Neural progenitor cell (in vitro differentiated cells): Measurements from ENCODE around the gene CHSY3. TPM values are rescaled to one million over a fixed set of nuclear protein-coding genes. Genes with fewer than 3 reads are reported as not detected.

Experiments
- DNase-seq: peaks from one replicate; pipeline ENCODE4 v3.0.0-alpha.2; 2016; ENCODE audit warnings: low spot score
- H2AFZ ChIP-seq: fragments of 200-600 bp; sonication (generic); replicated peaks from 2 replicates; pipeline ENCODE4 v1.6.1; 2016; ENCODE audit warnings: antibody characterized with exemption
- H3F3A ChIP-seq: fragments of 200-600 bp; sonication (generic); 2 replicates; pipeline ENCODE4 v1.6.1; 2016; ENCODE audit warnings: antibody characterized with exemption, low read depth
- H3K27ac ChIP-seq: fragments of 200-600 bp; sonication (generic); 2 replicates; pipeline ENCODE4 v1.5.1; 2016; ENCODE audit warnings: mild to moderate bottlenecking
- H3K27me3 ChIP-seq: fragments of 200-600 bp; sonication (generic); 2 replicates; pipeline ENCODE4 v1.6.1; 2016; ENCODE audit warnings: mild to moderate bottlenecking, moderate library complexity
- H3K36me3 ChIP-seq: fragments of 200-600 bp; sonication (generic); 2 replicates; pipeline ENCODE4 v1.5.1; 2016
- H3K4me1 ChIP-seq: fragments of 200-600 bp; sonication (generic); 2 replicates; pipeline ENCODE4 v1.6.1; 2016; ENCODE audit warnings: mixed run types
- H3K4me2 ChIP-seq: fragments of 200-600 bp; sonication (generic); 2 replicates; pipeline ENCODE4 v1.6.1; 2016
- H3K4me3 ChIP-seq: fragments of 200-600 bp; sonication (generic); 2 replicates; pipeline ENCODE4 v1.5.1; 2016
- H3K79me2 ChIP-seq: fragments of 200-600 bp; sonication (generic); 2 replicates; pipeline ENCODE4 v1.6.1; 2016; ENCODE audit warnings: low read depth
- H3K9ac ChIP-seq: fragments of 200-600 bp; sonication (generic); 2 replicates; pipeline ENCODE4 v1.6.1; 2016
- H3K9me3 ChIP-seq: fragments of 200-600 bp; sonication (generic); 2 replicates; pipeline ENCODE4 v1.5.1; 2016; ENCODE audit warnings: low read depth
- H4K20me1 ChIP-seq: fragments of 200-600 bp; sonication (generic); 2 replicates; pipeline ENCODE4 v1.6.1; 2016; ENCODE audit warnings: low read depth
- H3K27ac Mint-ChIP-seq: 3 replicates; pipeline ENCODE4 v1.8.0; 2021; ENCODE audit warnings: mixed read lengths
- H3K27me3 Mint-ChIP-seq: 2 replicates; pipeline ENCODE4 v1.8.0; 2022; ENCODE audit warnings: low read depth, mild to moderate bottlenecking, inconsistent platforms, moderate library complexity, mixed read lengths; ENCODE audit not compliant: insufficient read depth
- H3K36me3 Mint-ChIP-seq: 3 replicates; pipeline ENCODE4 v1.8.0; 2021; ENCODE audit warnings: mixed read lengths
- H3K4me1 Mint-ChIP-seq: 3 replicates; pipeline ENCODE4 v1.8.0; 2021; ENCODE audit warnings: mixed read lengths
- H3K4me3 Mint-ChIP-seq: 3 replicates; pipeline ENCODE4 v1.8.0; 2021; ENCODE audit warnings: mild to moderate bottlenecking, moderate library complexity, mixed read lengths
- H3K9me3 Mint-ChIP-seq: 3 replicates; pipeline ENCODE4 v1.8.0; 2020; ENCODE audit warnings: mixed read lengths
- CTCF ChIP-seq: fragments of 200-600 bp; sonication (generic); IDR thresholded peaks from 2 replicates; pipeline ENCODE4 v1.5.1; 2017; ENCODE audit warnings: antibody characterized with exemption, mild to moderate bottlenecking
- EZH2 ChIP-seq: fragments of 200-600 bp; sonication (generic); IDR thresholded peaks from 2 replicates; pipeline ENCODE4 v1.6.1; 2017; ENCODE audit warnings: antibody characterized with exemption, mild to moderate bottlenecking, moderate library complexity
- EZH2phosphoT487 ChIP-seq: fragments of 200-600 bp; sonication (generic); IDR thresholded peaks from 2 replicates; pipeline ENCODE4 v1.6.1; 2017; ENCODE audit warnings: antibody characterized with exemption
- total RNA-seq: library from RNA; depleted of rRNA; stranded (reverse); fragments of >200 nt; gene quantifications from 2 replicates; pipeline ENCODE4 v1.2.3, GENCODE V29; 2015; ENCODE audit warnings: low replicate concordance

CHSY3 gene
- total RNA-seq, 1 donor from 2014 or later: 0.30 TPM

- peak overlapping the region; percentile 64 for H3K4me3 ChIP-seq
- H3K9ac ChIP-seq: no peak overlapping the region
- Mint-ChIP-seq H3K9me3 (no peaks in the 10 kb centered on the region), H3K4me3 (peak overlapping the region; percentile 86), H3K36me3 (peaks cover 1% of the 10 kb centered on the region), H3K27me3 (peaks cover 13% of the 10 kb centered on the region), H3K4me1 (peaks cover 14% of the 10 kb centered on the region), H3K27ac (peak overlapping the region; percentile 22)
- peaks cover 20% of the 10 kb centered on the region for H3F3A ChIP-seq
- H3K9me3 ChIP-seq: no peaks in the 10 kb centered on the region
- H2AFZ ChIP-seq: peak overlapping the region; percentile 95
- peaks cover 83% of the 10 kb centered on the region for H3K27me3 ChIP-seq
- peaks cover 13% of the 10 kb centered on the region for H3K4me1 ChIP-seq
- peak; percentile 33 for DNase-seq
- no peak overlapping the region for H3K27ac ChIP-seq
- no peaks in the 10 kb centered on the region for H3K36me3 ChIP-seq
- no peaks in the 10 kb centered on the region for H4K20me1 ChIP-seq
- no peaks in the 10 kb centered on the region for H3K79me2 ChIP-seq
- TF ChIP-seq CTCF: no peak
- no peak for TF ChIP-seq EZH2phosphoT487
- TF ChIP-seq EZH2: no peak
- peak overlapping the region; percentile 93 for H3K4me2 ChIP-seq
Observed at GRCh38 chr5:129903466-129904101, 681 bp upstream of the CHSY3 start.

- DNase-seq: peak; percentile 62
Observed at GRCh38 chr5:129904667-129905472, 605 bp downstream of the CHSY3 start.

GRCh38 chr5:129905473-129906176 lies 1.4 kb downstream of the CHSY3 start:
- peak overlapping the region; percentile 94 for H3K4me3 Mint-ChIP-seq
- Histone ChIP-seq H3K9ac (no peak overlapping the region), H3K4me1 (peaks cover 13% of the 10 kb centered on the region), H4K20me1 (no peaks in the 10 kb centered on the region), H3K27ac (no peak overlapping the region), H3K79me2 (no peaks in the 10 kb centered on the region), H3K9me3 (no peaks in the 10 kb centered on the region), H3K4me3 (peak overlapping the region; percentile 64), H3F3A (peaks cover 20% of the 10 kb centered on the region), H2AFZ (peak overlapping the region; percentile 95), H3K27me3 (peaks cover 81% of the 10 kb centered on the region), H3K36me3 (no peaks in the 10 kb centered on the region), H3K4me2 (peak overlapping the region; percentile 93)
- peaks cover 1% of the 10 kb centered on the region for H3K36me3 Mint-ChIP-seq
- no peak overlapping the region for H3K27ac Mint-ChIP-seq
- H3K9me3 Mint-ChIP-seq: no peaks in the 10 kb centered on the region
- H3K27me3 Mint-ChIP-seq: peaks cover 13% of the 10 kb centered on the region
- TF ChIP-seq CTCF (no peak), EZH2phosphoT487 (peak; percentile 15)
- DNase-seq: peak; percentile 74
- H3K4me1 Mint-ChIP-seq: peaks cover 14% of the 10 kb centered on the region

More at GRCh38 chr5:129904667-129905472, 605 bp downstream of the CHSY3 start:
- Histone ChIP-seq H3K9me3 (no peaks in the 10 kb centered on the region), H3K27me3 (peaks cover 86% of the 10 kb centered on the region), H3K79me2 (no peaks in the 10 kb centered on the region), H4K20me1 (no peaks in the 10 kb centered on the region), H2AFZ (peak overlapping the region; percentile 95), H3K4me1 (peaks cover 13% of the 10 kb centered on the region), H3K4me3 (peak overlapping the region; percentile 64), H3K36me3 (no peaks in the 10 kb centered on the region), H3K4me2 (peak overlapping the region; percentile 93), H3K9ac (no peak overlapping the region), H3F3A (peaks cover 20% of the 10 kb centered on the region), H3K27ac (no peak overlapping the region)
- no peaks in the 10 kb centered on the region for H3K9me3 Mint-ChIP-seq
- H3K36me3 Mint-ChIP-seq: peaks cover 1% of the 10 kb centered on the region
- H3K27me3 Mint-ChIP-seq: peaks cover 13% of the 10 kb centered on the region
- H3K4me3 Mint-ChIP-seq: peak overlapping the region; percentile 94
- peaks cover 14% of the 10 kb centered on the region for H3K4me1 Mint-ChIP-seq
- H3K27ac Mint-ChIP-seq: no peak overlapping the region
- no peak for TF ChIP-seq CTCF
- no peak for TF ChIP-seq EZH2
- TF ChIP-seq EZH2phosphoT487: peak; percentile 58
